DND-41 (cell line): ENCODE data around the gene FYB2.

Experiments used
- CTCF ChIP-seq: IDR thresholded peaks from 2 replicates; pipeline ENCODE4 v1.5.1; 2012; ENCODE audit warnings: borderline replicate concordance, low read length, moderate library complexity, mild to moderate bottlenecking; ENCODE audit not compliant: poor library complexity, severe bottlenecking; ENCODE audit errors: extremely low read depth
- EZH2 ChIP-seq: IDR thresholded peaks from 3 replicates; pipeline ENCODE4 v1.6.1; 2012; ENCODE audit warnings: borderline replicate concordance, low read depth, mild to moderate bottlenecking, moderate library complexity, low read length, inconsistent platforms; ENCODE audit not compliant: severe bottlenecking

GRCh38 chr1:56799605-56800400 lies 19.4 kb downstream of the FYB2 start:
- TF ChIP-seq EZH2 (no peak), CTCF (no peak)
